Measurements from ENCODE around the gene UVRAG. TPM values are rescaled to one million over a fixed set of nuclear protein-coding genes. Genes with fewer than 3 reads are reported as not detected.

Gene UVRAG
- total and polyA plus RNA-seq, 2 of the 13 experiments (the other 11 are each of a cell fraction or from before 2014, with no cell fraction given) = 9.7 to 17.3 TPM

GRCh38 chr11:76153571-76153923 is 338.5 kb downstream of the UVRAG start (continued):
- no peak for TF ChIP-seq ZNF441 (CRISPR knock-in tag; IDR thresholded peaks at IDR 0.05; ENCODE audit: borderline replicate concordance)
- TF ChIP-seq CEBPB (IDR thresholded peaks at IDR 0.05; ENCODE audit: borderline replicate concordance, low read depth, low read length) = 0 out of 2 replicates have a peak, but pooled peaks have one; percentile 4
- no peak for TF ChIP-seq ZNF746 (CRISPR knock-in tag; IDR thresholded peaks at IDR 0.05)
- TF ChIP-seq CEBPG (CRISPR knock-in tag; IDR thresholded peaks at IDR 0.05) = 0 out of 2 replicates have a peak, but pooled peaks have one; percentile 18
- no peak for TF ChIP-seq SP5 (CRISPR knock-in tag; IDR thresholded peaks at IDR 0.05; ENCODE audit: borderline replicate concordance, low read depth)
- TF ChIP-seq, protein P1, sequence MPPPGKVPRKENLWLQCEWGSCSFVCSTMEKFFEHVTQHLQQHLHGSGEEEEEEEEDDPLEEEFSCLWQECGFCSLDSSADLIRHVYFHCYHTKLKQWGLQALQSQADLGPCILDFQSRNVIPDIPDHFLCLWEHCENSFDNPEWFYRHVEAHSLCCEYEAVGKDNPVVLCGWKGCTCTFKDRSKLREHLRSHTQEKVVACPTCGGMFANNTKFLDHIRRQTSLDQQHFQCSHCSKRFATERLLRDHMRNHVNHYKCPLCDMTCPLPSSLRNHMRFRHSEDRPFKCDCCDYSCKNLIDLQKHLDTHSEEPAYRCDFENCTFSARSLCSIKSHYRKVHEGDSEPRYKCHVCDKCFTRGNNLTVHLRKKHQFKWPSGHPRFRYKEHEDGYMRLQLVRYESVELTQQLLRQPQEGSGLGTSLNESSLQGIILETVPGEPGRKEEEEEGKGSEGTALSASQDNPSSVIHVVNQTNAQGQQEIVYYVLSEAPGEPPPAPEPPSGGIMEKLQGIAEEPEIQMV (CRISPR knock-in tag; IDR thresholded peaks at IDR 0.05; ENCODE audit: low read depth) = 0 out of 2 replicates have a peak, but pooled peaks have one; percentile 50
- TF ChIP-seq, protein P2, sequence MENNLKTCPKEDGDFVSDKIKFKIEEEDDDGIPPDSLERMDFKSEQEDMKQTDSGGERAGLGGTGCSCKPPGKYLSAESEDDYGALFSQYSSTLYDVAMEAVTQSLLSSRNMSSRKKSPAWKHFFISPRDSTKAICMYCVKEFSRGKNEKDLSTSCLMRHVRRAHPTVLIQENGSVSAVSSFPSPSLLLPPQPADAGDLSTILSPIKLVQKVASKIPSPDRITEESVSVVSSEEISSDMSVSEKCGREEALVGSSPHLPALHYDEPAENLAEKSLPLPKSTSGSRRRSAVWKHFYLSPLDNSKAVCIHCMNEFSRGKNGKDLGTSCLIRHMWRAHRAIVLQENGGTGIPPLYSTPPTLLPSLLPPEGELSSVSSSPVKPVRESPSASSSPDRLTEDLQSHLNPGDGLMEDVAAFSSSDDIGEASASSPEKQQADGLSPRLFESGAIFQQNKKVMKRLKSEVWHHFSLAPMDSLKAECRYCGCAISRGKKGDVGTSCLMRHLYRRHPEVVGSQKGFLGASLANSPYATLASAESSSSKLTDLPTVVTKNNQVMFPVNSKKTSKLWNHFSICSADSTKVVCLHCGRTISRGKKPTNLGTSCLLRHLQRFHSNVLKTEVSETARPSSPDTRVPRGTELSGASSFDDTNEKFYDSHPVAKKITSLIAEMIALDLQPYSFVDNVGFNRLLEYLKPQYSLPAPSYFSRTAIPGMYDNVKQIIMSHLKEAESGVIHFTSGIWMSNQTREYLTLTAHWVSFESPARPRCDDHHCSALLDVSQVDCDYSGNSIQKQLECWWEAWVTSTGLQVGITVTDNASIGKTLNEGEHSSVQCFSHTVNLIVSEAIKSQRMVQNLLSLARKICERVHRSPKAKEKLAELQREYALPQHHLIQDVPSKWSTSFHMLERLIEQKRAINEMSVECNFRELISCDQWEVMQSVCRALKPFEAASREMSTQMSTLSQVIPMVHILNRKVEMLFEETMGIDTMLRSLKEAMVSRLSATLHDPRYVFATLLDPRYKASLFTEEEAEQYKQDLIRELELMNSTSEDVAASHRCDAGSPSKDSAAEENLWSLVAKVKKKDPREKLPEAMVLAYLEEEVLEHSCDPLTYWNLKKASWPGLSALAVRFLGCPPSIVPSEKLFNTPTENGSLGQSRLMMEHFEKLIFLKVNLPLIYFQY (CRISPR knock-in tag; IDR thresholded peaks at IDR 0.05; ENCODE audit: borderline replicate concordance) = no peak; the same call in 1 of the 2 replicates
- 0 out of 2 replicates have a peak, but pooled peaks have one; percentile 11 for TF ChIP-seq IKZF5 (CRISPR knock-in tag; IDR thresholded peaks at IDR 0.05)
- TF ChIP-seq, protein P3, sequence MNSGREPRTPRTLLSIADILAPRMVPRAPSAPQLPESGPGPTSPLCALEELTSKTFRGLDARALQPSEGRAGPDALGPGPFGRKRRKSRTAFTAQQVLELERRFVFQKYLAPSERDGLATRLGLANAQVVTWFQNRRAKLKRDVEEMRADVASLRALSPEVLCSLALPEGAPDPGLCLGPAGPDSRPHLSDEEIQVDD (CRISPR knock-in tag; IDR thresholded peaks at IDR 0.05; ENCODE audit: borderline replicate concordance) = no peak
- 0 out of 4 replicates have a peak, but pooled peaks of 1 of the 2 experiments have one; percentile 12 for TF ChIP-seq HMGXB4 (CRISPR knock-in tag; IDR thresholded peaks at IDR 0.05; ENCODE audit: borderline replicate concordance in 1 of 2, low read depth in 1 of 2)
- 0 out of 2 replicates have a peak, but pooled peaks have one; percentile 1 for TF ChIP-seq FOXK1 (CRISPR knock-in tag; IDR thresholded peaks at IDR 0.05; ENCODE audit: borderline replicate concordance, low read depth)
- TF ChIP-seq PPARG (CRISPR knock-in tag; conservative IDR thresholded peaks at IDR 0.05) = peak; percentile 71
- no peak for TF ChIP-seq GTF3A (CRISPR knock-in tag; conservative IDR thresholded peaks at IDR 0.05)
- no peak for TF ChIP-seq ZNF615 (CRISPR knock-in tag; IDR thresholded peaks at IDR 0.05; ENCODE audit: borderline replicate concordance)
- no peak for TF ChIP-seq FLYWCH1 (CRISPR knock-in tag; IDR thresholded peaks at IDR 0.05)
- no peak for TF ChIP-seq RAD21 (CRISPR knock-in tag; IDR thresholded peaks at IDR 0.05)
- no peak for TF ChIP-seq ZNF672 (CRISPR knock-in tag; IDR thresholded peaks at IDR 0.05)
- TF ChIP-seq POLR2AphosphoS2 (IDR thresholded peaks at IDR 0.05; ENCODE audit: low read depth, low read length) = no peak
- TF ChIP-seq ZBTB3 (CRISPR knock-in tag; IDR thresholded peaks at IDR 0.05; ENCODE audit: borderline replicate concordance, low read depth) = no peak
- peak; percentile 17; the same call in 1 of the 2 replicates for TF ChIP-seq ERF (CRISPR knock-in tag; IDR thresholded peaks at IDR 0.05)
- 0 out of 2 replicates have a peak, but pooled peaks have one; percentile 18 for TF ChIP-seq RFXAP (CRISPR knock-in tag; IDR thresholded peaks at IDR 0.05; ENCODE audit: borderline replicate concordance)
- TF ChIP-seq ZNF724P (CRISPR knock-in tag; IDR thresholded peaks at IDR 0.05; ENCODE audit: borderline replicate concordance) = no peak

Measured in HepG2 (cell line).